Hepatocyte (in vitro differentiated cells): ENCODE measurements around the gene CAPRIN2.

ENCODE experiments used
- CTCF ChIP-seq: fragments of 200-600 bp; sonication (generic); IDR thresholded peaks from 2 replicates; pipeline ENCODE4 v1.5.1; 2016; ENCODE audit warnings: antibody characterized with exemption, mild to moderate bottlenecking; ENCODE audit not compliant: poor library complexity
- EZH2 ChIP-seq: fragments of 200-600 bp; sonication (generic); IDR thresholded peaks from 2 replicates; pipeline ENCODE4 v1.6.1; 2016; ENCODE audit warnings: antibody characterized with exemption, mild to moderate bottlenecking, borderline replicate concordance

DNA sequence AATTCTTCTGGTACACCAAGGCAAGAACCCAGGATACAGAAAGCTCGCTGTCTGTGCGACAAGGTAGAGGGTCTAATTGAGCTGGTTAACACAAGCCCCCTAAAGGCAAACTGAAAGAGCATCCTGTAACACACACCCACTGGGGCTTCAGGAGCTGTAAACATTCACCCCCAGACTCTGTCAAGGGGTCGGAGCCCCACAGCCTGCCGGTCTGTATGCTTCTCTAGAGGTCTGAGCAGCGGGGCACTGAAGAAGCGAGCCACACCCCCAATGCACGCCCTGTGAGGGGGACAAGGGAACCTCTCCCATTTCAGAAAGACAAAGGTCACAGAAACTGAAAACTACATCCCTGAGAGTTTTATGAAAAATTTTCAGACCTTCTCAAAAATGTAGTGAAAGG, 57.8 kb downstream of the CAPRIN2 start:
- TF ChIP-seq CTCF (no peak), EZH2 (no peak)
